ENCODE results near the gene FHL3. TPM values are rescaled to one million over a fixed set of nuclear protein-coding genes. Genes with fewer than 3 reads are reported as not detected.

The FHL3 gene
- total and polyA plus RNA-seq, 2 of the 8 experiments (the other 6 are each of a cell fraction or from before 2014, with no cell fraction given) = 14.3 to 35.6 TPM

GRCh38 chr1:38026592-38027200 is 21.4 kb upstream of the FHL3 start (continued):
- TF ChIP-seq NRF1 (IDR thresholded peaks at IDR 0.05; ENCODE audit: low read depth, low read length) (no peak), SIX5 (IDR thresholded peaks at IDR 0.05; ENCODE audit: low read depth, low read length) (no peak), KDM1A (IDR thresholded peaks at IDR 0.05; ENCODE audit: borderline replicate concordance, low read length) (no peak), KDM5A (IDR thresholded peaks at IDR 0.05; ENCODE audit: low read length) (no peak), JUN (IDR thresholded peaks at IDR 0.05; ENCODE audit: low read depth, low read length) (no peak), KDM4A (IDR thresholded peaks at IDR 0.05; ENCODE audit: low read depth, low read length, severe bottlenecking) (no peak)
